GM12878 (cell line): ENCODE data around the gene ZNF19. TPM values are rescaled to one million over a fixed set of nuclear protein-coding genes. Genes with fewer than 3 reads are reported as not detected.

Source experiments
- ATAC-seq: fragments of 200-7000 bp; cut with Tn5 transposase; 3 replicates; pipeline ENCODE4 v1.9.1; 2020; ENCODE audit warnings: mild to moderate bottlenecking, moderate library complexity
- BruUV-seq: library from RNA; stranded (reverse); fragments of 400-500 nt; replicated peaks from 2 replicates; lab custom pipeline; 2021; lab: Mats Ljungman, UMichigan
- CTCF ChIA-PET: fragments of 300-600 bp; sonication (Branson Sonifier 250); formaldehyde crosslinking; extraction: SDS; loops from one replicate; lab custom pipeline; 2021; ENCODE audit warnings: inconsistent platforms; lab: Yijun Ruan, JAX
- POLR2A ChIA-PET: fragments of 350-600 bp; formaldehyde crosslinking; extraction: SDS; loops from one replicate; lab custom pipeline; 2021; ENCODE audit warnings: inconsistent platforms; lab: Charles Lee
- RAD21 ChIA-PET: fragments of 300-600 bp; sonication (Branson Sonifier 250); formaldehyde crosslinking; loops from one replicate; lab custom pipeline; 2023; ENCODE audit warnings: antibody characterized with exemption; ENCODE audit not compliant: unreplicated experiment; lab: Charles Lee
- SMC1A ChIA-PET: fragments of 300-600 bp; sonication (Branson Sonifier 250); formaldehyde crosslinking; loops from one replicate; lab custom pipeline; 2023; ENCODE audit not compliant: unreplicated experiment, uncharacterized antibody; lab: Charles Lee
- DNase-seq: peaks from one replicate; pipeline ENCODE4 v3.0.0-alpha.2; 2011; ENCODE audit warnings: low read depth, low spot score
- FAIRE-seq: peaks from 3 replicates; lab custom pipeline; 2011; peaks lifted over from hg19 to GRCh38; lab: Jason Lieb, UNC
- H2AFZ ChIP-seq: 2 replicates; pipeline ENCODE4 v1.6.0; 2011; ENCODE audit warnings: low read depth, low read length, control low read depth; ENCODE audit not compliant: control insufficient read depth
- H3K27ac ChIP-seq: 2 replicates; pipeline ENCODE4 v1.5.1; 2011; ENCODE audit warnings: control low read depth; ENCODE audit not compliant: control insufficient read depth, insufficient read depth
- H3K27me3 ChIP-seq, 2 experiments: replicated peaks in 1 of 2; 2 replicates each; pipeline versions ENCODE4 v1.6.0 to v1.6.1; 2011; ENCODE audit warnings: low read length in 1 of 2; ENCODE audit not compliant: control insufficient read depth in 2 of 2, insufficient read depth in 2 of 2
- H3K36me3 ChIP-seq, 2 experiments: 2 replicates each; pipeline ENCODE4 v1.5.1; 2011; ENCODE audit warnings: low read length in 1 of 2; ENCODE audit not compliant: control insufficient read depth in 2 of 2, insufficient read depth in 2 of 2
- H3K4me1 ChIP-seq: 2 replicates; pipeline ENCODE4 v1.6.1; 2011; ENCODE audit warnings: mild to moderate bottlenecking, low read length, moderate library complexity, mixed read lengths; ENCODE audit not compliant: control insufficient read depth, insufficient read depth
- H3K4me2 ChIP-seq: 2 replicates; pipeline ENCODE4 v1.6.0; 2011; ENCODE audit warnings: control low read depth; ENCODE audit not compliant: control insufficient read depth, insufficient read depth
- H3K4me3 ChIP-seq: fragments of 200-600 bp; sonication (generic); 2 replicates; pipeline ENCODE4 v1.5.1; 2016
- H3K79me2 ChIP-seq: 2 replicates; pipeline ENCODE4 v1.6.0; 2011; ENCODE audit warnings: low read length; ENCODE audit not compliant: control insufficient read depth, insufficient read depth
- H3K9ac ChIP-seq: 2 replicates; pipeline ENCODE4 v1.8.0; 2011; ENCODE audit warnings: low read length, control low read depth, mixed read lengths; ENCODE audit not compliant: control insufficient read depth, insufficient read depth
- H3K9me3 ChIP-seq: replicated peaks from 3 replicates; pipeline ENCODE4 v1.5.1; 2011; ENCODE audit warnings: mild to moderate bottlenecking, low read length; ENCODE audit not compliant: control insufficient read depth, insufficient read depth
- H4K20me1 ChIP-seq: 2 replicates; pipeline ENCODE4 v1.6.0; 2011; ENCODE audit not compliant: control insufficient read depth, insufficient read depth
- BMI1 ChIP-seq: fragments of 450-650 bp; IDR thresholded peaks from 2 replicates; pipeline ENCODE4 v1.6.1; 2016; ENCODE audit warnings: mild to moderate bottlenecking, moderate library complexity, borderline replicate concordance
- GATAD2B ChIP-seq: fragments of 450-650 bp; conservative IDR thresholded peaks from 2 replicates; pipeline ENCODE4 v1.6.1; 2017; ENCODE audit warnings: low read depth, mild to moderate bottlenecking, moderate library complexity
- HSF1 ChIP-seq: fragments of 150-350 bp; IDR thresholded peaks from 2 replicates; pipeline ENCODE4 v1.6.1; 2014; ENCODE audit warnings: mild to moderate bottlenecking, low read depth, low read length
- NR2F1 ChIP-seq: fragments of 450-650 bp; conservative IDR thresholded peaks from 2 replicates; pipeline ENCODE4 v1.6.1; 2017; ENCODE audit warnings: mild to moderate bottlenecking
- PML ChIP-seq: IDR thresholded peaks from 2 replicates; pipeline ENCODE4 v1.6.1; 2012; ENCODE audit warnings: low read length, inconsistent platforms
- RAD21 ChIP-seq: IDR thresholded peaks from 2 replicates; pipeline ENCODE4 v1.6.1; 2011; ENCODE audit warnings: mild to moderate bottlenecking, low read depth, low read length, moderate library complexity; ENCODE audit not compliant: insufficient read depth
- RAD51 ChIP-seq: fragments of 450-650 bp; IDR thresholded peaks from 2 replicates; pipeline ENCODE4 v1.6.1; 2016; ENCODE audit warnings: moderate library complexity, mild to moderate bottlenecking, inconsistent platforms
- RELA ChIP-seq: fragments of 450-650 bp; IDR thresholded peaks from 2 replicates; pipeline ENCODE4 v1.8.0; 2014; ENCODE audit warnings: borderline replicate concordance; ENCODE audit not compliant: partially characterized antibody
- SUZ12 ChIP-seq: fragments of 200-600 bp; sonication (generic); IDR thresholded peaks from one replicate; pipeline ENCODE4 v1.6.1; 2018; ENCODE audit warnings: antibody characterized with exemption, mild to moderate bottlenecking; ENCODE audit not compliant: unreplicated experiment
- TAF1 ChIP-seq: IDR thresholded peaks from 2 replicates; pipeline ENCODE4 v1.6.1; 2011; ENCODE audit warnings: mild to moderate bottlenecking, low read depth, low read length, borderline replicate concordance
- TCF7 ChIP-seq: IDR thresholded peaks from 2 replicates; pipeline ENCODE4 v1.6.1; 2014; ENCODE audit warnings: antibody characterized with exemption, borderline replicate concordance
- ZBED1 ChIP-seq: IDR thresholded peaks from 2 replicates; pipeline ENCODE4 v1.6.1; 2016; ENCODE audit warnings: borderline replicate concordance
- ZBTB4 ChIP-seq: fragments of 450-650 bp; formaldehyde crosslinking; IDR thresholded peaks from 2 replicates; pipeline ENCODE4 v1.4.0; 2022; ENCODE audit warnings: mild to moderate bottlenecking, moderate library complexity
- WGBS: methylation state at CpG from one replicate; pipeline ENCODE4 v1.1.6; 2016; ENCODE audit warnings: low lambda C conversion rate; ENCODE audit not compliant: insufficient replicate concordance, insufficient coverage; ENCODE audit errors: missing lambda C conversion rate; 5-methylcytosine and 5-hydroxymethylcytosine counted together
- in situ Hi-C: fragments of 300-500 bp; cut with MboI; formaldehyde crosslinking; loops from 9 replicates; pipeline ENCODE4 v1.14.3; 2018; ENCODE audit warnings: mixed read lengths
- intact Hi-C: fragments of 100-400 bp; cut with micrococcal nuclease; formaldehyde crosslinking; loops from one replicate; pipeline ENCODE4 v1.14.2; 2022; ENCODE audit not compliant: unreplicated experiment
- polyA plus RNA-seq, 11 experiments: library from polyadenylated mRNA; depleted of rRNA in 4 of 11; unstranded in 6 of 11; stranded (reverse) in 5 of 11; fragments of >200 nt; fragmentation: Nextera tagmentation in 4 of 11; fragmentation: Illumina TruSeq in 1 of 11; extraction: Ambion mirVana in 4 of 11; extraction: Trizol in 1 of 11; gene quantifications; 1 replicate in 1 of 11; 2 replicates in 10 of 11; pipeline versions ENCODE4 v1.2.1 to v1.2.3, GENCODE V29; 2011 to 2016; ENCODE audit warnings: inconsistent platforms in 2 of 11, missing spikeins in 2 of 11, low read depth in 1 of 11
- total RNA-seq, 4 experiments: library from RNA; depleted of rRNA in 3 of 4; stranded (reverse); fragments of >200 nt in 3 of 4; fragmentation: Illumina TruSeq in 1 of 4; extraction: Trizol in 1 of 4; gene quantifications; 2 replicates each; pipeline versions ENCODE4 v1.2.1 to v1.2.3, GENCODE V29; 2013 to 2021
- TF ChIP-seq, protein P1 (sequence below): fragments of 450-650 bp; IDR thresholded peaks from 2 replicates; pipeline ENCODE4 v1.6.1; 2017; ENCODE audit warnings: mild to moderate bottlenecking, moderate library complexity
- TF ChIP-seq, protein P2 (sequence below): IDR thresholded peaks from 2 replicates; pipeline ENCODE4 v1.6.1; 2012; ENCODE audit warnings: low read depth, low read length, improper control_type of control experiment

ZNF19 gene
- total and polyA plus RNA-seq, 10 of the 15 experiments (the other 5 are each of a cell fraction or from before 2014, with no cell fraction given), result 1.0 to 3.3 (median 2.0) TPM

- TF ChIP-seq NR2F1 (no peak), BMI1 (no peak), TCF7 (no peak), RAD21 (no peak), TAF1 (no peak)
- TF ChIP-seq, protein P1, sequence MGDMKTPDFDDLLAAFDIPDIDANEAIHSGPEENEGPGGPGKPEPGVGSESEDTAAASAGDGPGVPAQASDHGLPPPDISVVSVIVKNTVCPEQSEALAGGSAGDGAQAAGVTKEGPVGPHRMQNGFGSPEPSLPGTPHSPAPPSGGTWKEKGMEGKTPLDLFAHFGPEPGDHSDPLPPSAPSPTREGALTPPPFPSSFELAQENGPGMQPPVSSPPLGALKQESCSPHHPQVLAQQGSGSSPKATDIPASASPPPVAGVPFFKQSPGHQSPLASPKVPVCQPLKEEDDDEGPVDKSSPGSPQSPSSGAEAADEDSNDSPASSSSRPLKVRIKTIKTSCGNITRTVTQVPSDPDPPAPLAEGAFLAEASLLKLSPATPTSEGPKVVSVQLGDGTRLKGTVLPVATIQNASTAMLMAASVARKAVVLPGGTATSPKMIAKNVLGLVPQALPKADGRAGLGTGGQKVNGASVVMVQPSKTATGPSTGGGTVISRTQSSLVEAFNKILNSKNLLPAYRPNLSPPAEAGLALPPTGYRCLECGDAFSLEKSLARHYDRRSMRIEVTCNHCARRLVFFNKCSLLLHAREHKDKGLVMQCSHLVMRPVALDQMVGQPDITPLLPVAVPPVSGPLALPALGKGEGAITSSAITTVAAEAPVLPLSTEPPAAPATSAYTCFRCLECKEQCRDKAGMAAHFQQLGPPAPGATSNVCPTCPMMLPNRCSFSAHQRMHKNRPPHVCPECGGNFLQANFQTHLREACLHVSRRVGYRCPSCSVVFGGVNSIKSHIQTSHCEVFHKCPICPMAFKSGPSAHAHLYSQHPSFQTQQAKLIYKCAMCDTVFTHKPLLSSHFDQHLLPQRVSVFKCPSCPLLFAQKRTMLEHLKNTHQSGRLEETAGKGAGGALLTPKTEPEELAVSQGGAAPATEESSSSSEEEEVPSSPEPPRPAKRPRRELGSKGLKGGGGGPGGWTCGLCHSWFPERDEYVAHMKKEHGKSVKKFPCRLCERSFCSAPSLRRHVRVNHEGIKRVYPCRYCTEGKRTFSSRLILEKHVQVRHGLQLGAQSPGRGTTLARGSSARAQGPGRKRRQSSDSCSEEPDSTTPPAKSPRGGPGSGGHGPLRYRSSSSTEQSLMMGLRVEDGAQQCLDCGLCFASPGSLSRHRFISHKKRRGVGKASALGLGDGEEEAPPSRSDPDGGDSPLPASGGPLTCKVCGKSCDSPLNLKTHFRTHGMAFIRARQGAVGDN, result no peak
Measured at GRCh38 chr16:71492786-71493185, 3.7 kb upstream of the ZNF19 start (continued).

DNA sequence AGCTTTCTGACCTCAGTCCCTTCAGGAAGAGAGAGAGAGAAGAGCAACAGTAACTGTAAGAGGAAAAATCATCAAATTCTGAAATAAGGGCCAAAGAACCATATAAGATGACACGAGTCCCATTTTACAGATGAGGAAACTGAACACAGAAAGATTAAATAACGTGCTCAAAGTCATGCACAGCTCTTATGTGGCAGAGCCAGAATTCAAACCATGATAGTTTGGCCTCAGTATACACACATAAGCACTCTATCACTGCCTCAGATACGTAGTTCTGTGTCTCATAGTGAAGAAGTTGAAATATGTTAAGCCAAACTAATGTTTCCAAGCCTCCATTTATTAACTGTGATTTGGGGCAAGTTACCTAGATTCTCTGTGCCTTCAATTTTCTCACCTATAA is 1.9 kb upstream of the ZNF19 start:
- Histone ChIP-seq H4K20me1 (no peaks in the 10 kb centered on the region), H3K27ac (no peak overlapping the region), H2AFZ (no peak overlapping the region), H3K9ac (no peak overlapping the region), H3K4me2 (no peak overlapping the region), H3K79me2 (no peaks in the 10 kb centered on the region), H3K27me3 (no peaks in the 10 kb centered on the region), H3K9me3 (no peaks in the 10 kb centered on the region), H3K36me3 (no peaks in the 10 kb centered on the region), H3K4me1 (no peaks in the 10 kb centered on the region), H3K4me3 (no peak overlapping the region)
- ATAC-seq, result no peak
- no peak for DNase-seq
- ChIA-PET POLR2A (no interaction called here), RAD21 (interaction anchor here (1.5 to 1.6 kb wide), 2 partner anchors 9 to 120 kb away, joined by 3 to 5 read pairs; no protein-coding TSS in a partner anchor), CTCF (interaction anchor here (0.6 to 2.9 kb wide), 3 partner anchors 10 to 120 kb away, joined by 3 to 34 read pairs (median 10); no protein-coding TSS in a partner anchor), SMC1A (interaction anchor here (1.0 kb wide), 1 partner anchor 29 kb away, joined by 3 read pairs; the partner anchor contains the start of gene ZNF23)
- no TSS peak for BruUV-seq
- in situ Hi-C loops (no loop called here), intact Hi-C loops (no loop called here)
- 6% methylated on average over 3 of the region's 3 CpGs for WGBS
- FAIRE-seq, result no peak
- no peak for TF ChIP-seq ZBTB4 (CRISPR knock-in tag)
- TF ChIP-seq NR2F1, result no peak
- TF ChIP-seq GATAD2B, result no peak
- no peak for TF ChIP-seq HSF1
- TF ChIP-seq ZBED1, result no peak
- TF ChIP-seq, protein P2, sequence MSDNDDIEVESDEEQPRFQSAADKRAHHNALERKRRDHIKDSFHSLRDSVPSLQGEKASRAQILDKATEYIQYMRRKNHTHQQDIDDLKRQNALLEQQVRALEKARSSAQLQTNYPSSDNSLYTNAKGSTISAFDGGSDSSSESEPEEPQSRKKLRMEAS, result no peak
- TF ChIP-seq RAD51, result no peak
- no peak for TF ChIP-seq PML
- no peak for TF ChIP-seq RELA
- no peak for TF ChIP-seq SUZ12
